BJ (cell line): ENCODE measurements around the gene TMEM139. TPM values are rescaled to one million over a fixed set of nuclear protein-coding genes. Genes with fewer than 3 reads are reported as not detected.
"Not testable (repeated sequence)": the region's sequence is repeated elsewhere in the genome, so short reads cannot be mapped to it uniquely, and the experiment has no call there.

Experiments
- CTCF ChIA-PET: fragments of 350-600 bp; formaldehyde crosslinking; extraction: SDS; loops from one replicate; lab custom pipeline; 2021; ENCODE audit warnings: antibody characterized with exemption, inconsistent platforms; lab: Yijun Ruan, JAX
- POLR2A ChIA-PET: fragments of 300-600 bp; sonication (Branson Sonifier 250); formaldehyde crosslinking; extraction: SDS; loops from one replicate; lab custom pipeline; 2021; ENCODE audit warnings: antibody characterized with exemption; lab: Charles Lee
- DNase-seq: peaks from one replicate; pipeline ENCODE4 v3.0.0-alpha.2; 2011; ENCODE audit warnings: low read depth
- H3K27me3 ChIP-seq: 2 replicates; pipeline ENCODE4 v1.6.0; 2011; ENCODE audit warnings: low read length; ENCODE audit not compliant: control insufficient read depth, insufficient read depth
- H3K36me3 ChIP-seq: 2 replicates; pipeline ENCODE4 v1.5.1; 2011; ENCODE audit warnings: low read length; ENCODE audit not compliant: control insufficient read depth, insufficient read depth
- H3K4me3 ChIP-seq: 2 replicates; pipeline ENCODE4 v1.5.1; 2011; ENCODE audit warnings: low read depth, mild to moderate bottlenecking, control low read depth, low read length
- CTCF ChIP-seq: IDR thresholded peaks from 2 replicates; pipeline ENCODE4 v1.5.1; 2011; ENCODE audit warnings: low read depth, mild to moderate bottlenecking, control low read depth, inconsistent platforms, low read length, moderate library complexity; ENCODE audit not compliant: insufficient read depth
- polyA plus RNA-seq: library from polyadenylated mRNA; depleted of rRNA; stranded (reverse); fragments of >200 nt; gene quantifications from 2 replicates; pipeline ENCODE4 v1.2.3, GENCODE V29; 2011

The TMEM139 gene
- polyA plus RNA-seq, 1 experiment = 0.11 TPM

GRCh38 chr7:143261901-143262300 lies 22.9 kb upstream of the TMEM139 start:
- Histone ChIP-seq H3K27me3 (no peaks in the 10 kb centered on the region), H3K4me3 (no peak overlapping the region), H3K36me3 (no peaks in the 10 kb centered on the region)
- no peak for DNase-seq
- POLR2A ChIA-PET = no interaction called here
- no peak for TF ChIP-seq CTCF
- CTCF ChIA-PET = interaction anchor here (3.2 kb wide), 1 partner anchor 22 kb away, joined by 12 read pairs; no protein-coding TSS in a partner anchor

- TF ChIP-seq CTCF = no peak
- no peak for DNase-seq
- ChIA-PET CTCF (interaction anchor here (0.7 to 3.2 kb wide), 5 partner anchors 15 to 228 kb away, joined by 3 to 12 read pairs (median 3); no protein-coding TSS in a partner anchor), POLR2A (interaction anchor here (0.6 kb wide), 1 partner anchor 32 kb away, joined by 4 read pairs; no protein-coding TSS in a partner anchor)
- Histone ChIP-seq H3K4me3 (peak within 1 kb of the TSS; percentile 61), H3K36me3 (peaks cover 5% of the 10 kb centered on the region), H3K27me3 (no peaks in the 10 kb centered on the region)
Measured at GRCh38 chr7:143263266-143264195, 21.2 kb upstream of the TMEM139 start, which contains the start of gene GSTK1. GSTK1 (plus strand) TSS chr7:143263441; CDS start chr7:143263514, 73 bp downstream.

GRCh38 chr7:143264196-143264568 lies 20.6 kb upstream of the TMEM139 start:
- CTCF ChIA-PET = interaction anchor here (1.5 to 3.2 kb wide), 3 partner anchors 15 to 24 kb away, joined by 3 to 12 read pairs (median 4); no protein-coding TSS in a partner anchor
- POLR2A ChIA-PET = not testable (repeated sequence)

GRCh38 chr7:143265017-143265693 lies 19.6 kb upstream of the TMEM139 start:
- Histone ChIP-seq H3K36me3 (peaks cover 10% of the 10 kb centered on the region), H3K27me3 (no peaks in the 10 kb centered on the region), H3K4me3 (no peak overlapping the region)
- DNase-seq = no peak
- ChIA-PET POLR2A (no interaction called here), CTCF (interaction anchor here (1.6 kb wide), 1 partner anchor 14 kb away, joined by 3 read pairs; no protein-coding TSS in a partner anchor)
- no peak for TF ChIP-seq CTCF

More at GRCh38 chr7:143264196-143264568, 20.6 kb upstream of the TMEM139 start:
- peak overlapping the region; percentile 61 for H3K4me3 ChIP-seq
- H3K36me3 ChIP-seq, DNase-seq, H3K27me3 ChIP-seq: not testable (repeated sequence)

- peaks cover 10% of the 10 kb centered on the region for H3K36me3 ChIP-seq
- H3K4me3 ChIP-seq = no peak overlapping the region
- no peak for TF ChIP-seq CTCF
- ChIA-PET CTCF (interaction anchor here (0.7 to 1.3 kb wide), 2 partner anchors 10 to 29 kb away, joined by 3 to 4 read pairs; no protein-coding TSS in a partner anchor), POLR2A (no interaction called here)
- DNase-seq = no peak
- H3K27me3 ChIP-seq = no peaks in the 10 kb centered on the region
Measured at GRCh38 chr7:143269251-143269650, 15.5 kb upstream of the TMEM139 start.
